ENCODE results near the gene RTN4. TPM values are rescaled to one million over a fixed set of nuclear protein-coding genes. Genes with fewer than 3 reads are reported as not detected.
"Not testable (repeated sequence)": the region's sequence is repeated elsewhere in the genome, so short reads cannot be mapped to it uniquely, and the experiment has no call there.

RTN4 gene
- total and polyA plus RNA-seq, 7 donors, result 168 to 542 (median 289) TPM

DNA sequence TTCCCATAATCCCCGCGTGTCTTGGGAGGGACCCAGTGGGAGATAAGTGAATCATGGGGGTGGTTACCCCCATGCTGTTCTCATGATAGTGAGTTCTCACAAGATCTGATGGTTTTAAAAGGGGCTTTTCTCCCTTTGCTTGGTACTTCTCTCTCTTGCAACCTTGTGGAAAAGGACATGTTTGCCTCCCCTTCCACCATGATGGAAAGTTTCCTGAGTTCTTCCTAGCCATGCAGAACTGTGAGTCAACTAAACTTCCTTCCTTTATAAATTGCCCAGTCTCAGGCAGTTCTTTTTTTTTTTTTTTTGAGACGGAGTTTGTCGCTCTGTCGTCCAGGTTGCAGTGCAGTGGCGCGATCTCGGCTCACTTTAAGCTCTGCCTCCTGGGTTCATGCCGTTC lies 26.5 kb upstream of the RTN4 start:
- Histone ChIP-seq H3K36me3 (ENCODE audit: insufficient read depth in 1 of 2, low read depth in 1 of 2) (no peaks in the 10 kb centered on the region), H3K27me3 (ENCODE audit: insufficient read depth in 3 of 3, low read length in 2 of 3) (no peaks in the 10 kb centered on the region), H3K27ac (no peak overlapping the region), H3K4me3 (no peak overlapping the region), H3K4me1 (peaks cover 5% of the 10 kb centered on the region), H3K9me3 (no peaks in the 10 kb centered on the region)
- ATAC-seq (no peak), DNase-seq (no peak)
- whole genome bisulfite sequencing, 3 donors, result 90 to 93% (median 90%) methylated on average over 9 of the region's 9 CpGs
- TF ChIP-seq, protein P1, sequence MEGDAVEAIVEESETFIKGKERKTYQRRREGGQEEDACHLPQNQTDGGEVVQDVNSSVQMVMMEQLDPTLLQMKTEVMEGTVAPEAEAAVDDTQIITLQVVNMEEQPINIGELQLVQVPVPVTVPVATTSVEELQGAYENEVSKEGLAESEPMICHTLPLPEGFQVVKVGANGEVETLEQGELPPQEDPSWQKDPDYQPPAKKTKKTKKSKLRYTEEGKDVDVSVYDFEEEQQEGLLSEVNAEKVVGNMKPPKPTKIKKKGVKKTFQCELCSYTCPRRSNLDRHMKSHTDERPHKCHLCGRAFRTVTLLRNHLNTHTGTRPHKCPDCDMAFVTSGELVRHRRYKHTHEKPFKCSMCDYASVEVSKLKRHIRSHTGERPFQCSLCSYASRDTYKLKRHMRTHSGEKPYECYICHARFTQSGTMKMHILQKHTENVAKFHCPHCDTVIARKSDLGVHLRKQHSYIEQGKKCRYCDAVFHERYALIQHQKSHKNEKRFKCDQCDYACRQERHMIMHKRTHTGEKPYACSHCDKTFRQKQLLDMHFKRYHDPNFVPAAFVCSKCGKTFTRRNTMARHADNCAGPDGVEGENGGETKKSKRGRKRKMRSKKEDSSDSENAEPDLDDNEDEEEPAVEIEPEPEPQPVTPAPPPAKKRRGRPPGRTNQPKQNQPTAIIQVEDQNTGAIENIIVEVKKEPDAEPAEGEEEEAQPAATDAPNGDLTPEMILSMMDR (IDR thresholded peaks at IDR 0.05), result no peak
- intact Hi-C loops (cut with DNase I), result no loop called here

DNA sequence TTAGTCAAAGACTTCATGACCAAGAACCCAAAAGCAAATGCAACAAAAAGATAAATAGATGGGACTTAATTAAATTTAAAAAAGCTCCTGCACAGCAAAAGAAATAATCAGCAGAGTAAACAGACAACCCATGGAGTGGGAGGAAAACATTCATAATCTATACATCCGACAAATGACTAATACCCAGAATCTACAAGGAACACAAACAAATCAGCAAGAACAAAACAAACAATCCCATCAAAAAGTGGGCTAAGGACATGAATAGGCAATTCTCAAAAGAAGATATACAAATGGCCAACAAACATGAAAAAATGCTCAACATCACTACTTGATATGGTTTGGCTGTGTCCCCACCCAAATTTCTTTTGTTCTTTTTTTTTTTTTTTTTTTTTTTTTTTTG lies 25.8 kb upstream of the RTN4 start:
- H3K4me1 ChIP-seq; H3K36me3 ChIP-seq (ENCODE audit: insufficient read depth in 1 of 2, low read depth in 1 of 2); DNase-seq; H3K4me3 ChIP-seq; H3K9me3 ChIP-seq; intact Hi-C loops (cut with DNase I); H3K27ac ChIP-seq; ATAC-seq; H3K27me3 ChIP-seq (ENCODE audit: insufficient read depth in 3 of 3, low read length in 2 of 3): not testable (repeated sequence)
- 92 to 100% (median 97%) methylated on average over 1 of the region's 1 CpG for WGBS, 3 donors

DNA sequence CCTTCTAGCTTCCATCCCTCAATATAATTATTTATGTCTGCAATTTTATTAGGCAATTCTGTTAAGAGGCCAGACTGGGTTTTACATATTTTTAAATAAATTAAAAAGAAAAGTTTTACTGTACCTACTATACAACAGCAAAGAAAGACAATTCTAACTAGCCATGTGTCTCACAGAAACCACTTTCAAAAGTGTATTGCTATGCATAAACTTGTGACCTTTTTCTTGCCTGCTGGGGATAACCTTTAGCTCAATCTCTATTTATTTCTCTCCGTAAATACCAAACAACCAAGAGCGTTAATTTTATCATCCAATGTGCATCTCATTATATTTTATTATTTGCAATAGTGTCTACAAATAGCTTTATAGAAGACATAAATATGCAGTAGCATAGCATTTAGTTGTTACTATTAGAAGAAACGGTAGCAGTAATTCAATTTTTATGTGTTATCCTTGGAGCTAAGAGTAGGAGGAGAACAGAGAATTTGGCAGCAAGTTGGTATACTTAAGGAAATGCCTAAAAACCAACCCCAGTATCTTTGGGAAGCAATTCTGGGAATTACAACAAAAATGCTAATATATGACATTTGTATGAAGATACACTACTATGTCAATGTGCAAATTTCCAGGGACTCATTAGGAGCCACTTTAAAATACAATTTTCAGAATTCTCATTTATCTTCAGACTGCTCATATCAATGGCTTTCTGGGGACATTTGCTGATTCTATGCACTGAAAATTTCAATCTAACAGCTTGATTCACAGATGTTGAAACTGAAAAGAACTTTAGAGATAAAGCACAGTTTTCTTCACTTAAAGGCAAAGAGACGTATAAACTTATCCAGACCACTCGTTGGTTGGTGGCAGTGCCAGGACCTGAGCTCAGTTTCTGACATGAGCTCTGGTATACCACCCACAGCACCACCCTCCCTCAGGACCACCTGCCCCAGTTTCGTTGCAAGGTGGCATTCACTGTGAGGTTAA lies 23.0 kb upstream of the RTN4 start:
- no peak for DNase-seq
- intact Hi-C loops (cut with DNase I), result no loop called here
- TF ChIP-seq, protein P1 (IDR thresholded peaks at IDR 0.05), result no peak

DNA sequence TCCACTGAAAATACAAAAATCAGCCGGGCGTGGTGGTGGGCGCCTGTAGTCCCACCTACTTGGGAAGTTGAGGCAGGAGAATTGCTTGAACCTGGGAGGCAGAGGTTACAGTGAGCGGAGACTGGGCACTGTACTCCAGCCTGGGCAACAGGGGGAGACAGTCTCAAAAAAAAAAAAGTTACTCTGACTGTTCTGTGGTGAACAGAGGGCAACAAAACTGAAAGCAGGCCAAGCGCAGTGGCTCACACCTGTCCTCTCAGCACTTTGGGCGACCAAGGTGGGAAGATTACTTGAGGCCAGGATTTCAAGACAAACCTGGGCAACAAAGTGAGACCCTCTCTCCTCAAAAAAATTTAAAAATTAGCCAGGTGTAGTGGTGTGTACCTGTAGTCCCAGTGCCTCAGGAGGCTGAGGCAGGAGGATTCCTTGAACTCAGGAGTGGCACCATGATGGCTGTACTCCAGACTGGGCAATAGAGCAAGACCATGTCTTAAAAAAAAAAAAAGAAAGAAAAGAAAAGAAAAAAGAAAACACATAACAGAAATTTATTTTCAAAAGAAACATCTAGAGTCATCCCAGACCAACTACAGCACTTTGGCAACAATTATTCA lies 13.6 kb upstream of the RTN4 start:
- ATAC-seq (no peak), DNase-seq (no peak)
- H3K27ac ChIP-seq, result no peak overlapping the region
- peaks cover 2% of the 10 kb centered on the region for H3K4me1 ChIP-seq
- 84 to 93% (median 93%) methylated on average over 6 of the region's 6 CpGs for WGBS, 3 donors
- H3K27me3 ChIP-seq (ENCODE audit: insufficient read depth in 3 of 3, low read length in 2 of 3), result no peaks in the 10 kb centered on the region
- TF ChIP-seq, protein P1 (IDR thresholded peaks at IDR 0.05), result no peak
- intact Hi-C loops (cut with DNase I), result no loop called here
- H3K4me3 ChIP-seq, result no peak overlapping the region
- H3K9me3 ChIP-seq, result no peaks in the 10 kb centered on the region
- H3K36me3 ChIP-seq (ENCODE audit: insufficient read depth in 1 of 2, low read depth in 1 of 2), result no peaks in the 10 kb centered on the region

More for the DNA sequence above, 23.0 kb upstream of the RTN4 start:
- no peak for ATAC-seq
- Histone ChIP-seq H3K9me3 (no peaks in the 10 kb centered on the region), H3K4me3 (no peak overlapping the region), H3K36me3 (ENCODE audit: insufficient read depth in 1 of 2, low read depth in 1 of 2) (no peaks in the 10 kb centered on the region), H3K27ac (no peak overlapping the region), H3K4me1 (peaks cover 5% of the 10 kb centered on the region), H3K27me3 (ENCODE audit: insufficient read depth in 3 of 3, low read length in 2 of 3) (no peaks in the 10 kb centered on the region)
- WGBS, 3 donors, result 76 to 79% (median 78%) methylated on average over 6 of the region's 6 CpGs

DNA sequence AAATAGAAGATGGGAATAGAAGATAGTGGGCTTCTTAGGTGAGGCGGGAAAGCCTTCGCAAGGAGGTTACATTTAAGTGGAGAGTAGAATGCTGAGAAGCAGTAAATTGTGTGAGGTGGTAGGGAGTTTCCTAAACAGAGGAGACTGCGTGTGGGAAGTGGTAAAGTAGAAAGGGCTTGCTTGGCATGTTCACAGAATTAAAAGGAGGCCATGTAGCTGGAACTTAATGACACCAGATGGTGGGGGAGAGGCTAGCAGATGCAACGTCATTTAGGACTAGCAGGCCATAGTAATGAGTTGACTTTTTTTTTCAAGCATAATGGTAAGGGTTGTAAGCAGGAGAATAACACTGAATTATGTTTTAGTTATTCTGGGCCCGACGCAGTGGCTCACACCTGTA lies 13.0 kb upstream of the RTN4 start:
- DNase-seq (no peak), ATAC-seq (no peak)
- TF ChIP-seq, protein P1 (IDR thresholded peaks at IDR 0.05), result no peak
- Histone ChIP-seq H3K36me3 (ENCODE audit: insufficient read depth in 1 of 2, low read depth in 1 of 2) (no peaks in the 10 kb centered on the region), H3K4me1 (peaks cover 2% of the 10 kb centered on the region), H3K4me3 (no peak overlapping the region), H3K27ac (no peak overlapping the region), H3K27me3 (ENCODE audit: insufficient read depth in 3 of 3, low read length in 2 of 3) (no peaks in the 10 kb centered on the region), H3K9me3 (no peaks in the 10 kb centered on the region)
- 87 to 91% (median 87%) methylated on average over 6 of the region's 6 CpGs for WGBS, 3 donors
- intact Hi-C loops (cut with DNase I), result no loop called here
